Jurkat, Clone E6-1 (cell line): ENCODE measurements around the gene MTOR. TPM values are rescaled to one million over a fixed set of nuclear protein-coding genes. Genes with fewer than 3 reads are reported as not detected.
"Not testable (repeated sequence)": the region's sequence is repeated elsewhere in the genome, so short reads cannot be mapped to it uniquely, and the experiment has no call there.

Experiments used
- DNase-seq: peaks from one replicate; pipeline ENCODE4 v3.0.0-alpha.2; 2011; ENCODE audit warnings: low read depth, low spot score
- H3K4me3 ChIP-seq: 2 replicates; pipeline ENCODE4 v1.5.1; 2011; ENCODE audit warnings: mild to moderate bottlenecking, low read length, control low read depth, moderate library complexity
- polyA plus RNA-seq: library from polyadenylated mRNA; unstranded; fragments of >200 nt; gene quantifications from one replicate; pipeline ENCODE4 v1.2.1, GENCODE V29; 2012; ENCODE audit warnings: missing spikeins; ENCODE audit not compliant: insufficient read length, insufficient read depth

The MTOR gene
- polyA plus RNA-seq = 43.6 TPM

- peak; percentile 100 for DNase-seq
- H3K4me3 ChIP-seq = peak within 1 kb of the TSS; percentile 94
Observed at GRCh38 chr1:11262171-11263049, at the start of gene MTOR. MTOR (minus strand) TSS chr1:11262551; CDS start chr1:11259409, 3,142 bp downstream.

DNA sequence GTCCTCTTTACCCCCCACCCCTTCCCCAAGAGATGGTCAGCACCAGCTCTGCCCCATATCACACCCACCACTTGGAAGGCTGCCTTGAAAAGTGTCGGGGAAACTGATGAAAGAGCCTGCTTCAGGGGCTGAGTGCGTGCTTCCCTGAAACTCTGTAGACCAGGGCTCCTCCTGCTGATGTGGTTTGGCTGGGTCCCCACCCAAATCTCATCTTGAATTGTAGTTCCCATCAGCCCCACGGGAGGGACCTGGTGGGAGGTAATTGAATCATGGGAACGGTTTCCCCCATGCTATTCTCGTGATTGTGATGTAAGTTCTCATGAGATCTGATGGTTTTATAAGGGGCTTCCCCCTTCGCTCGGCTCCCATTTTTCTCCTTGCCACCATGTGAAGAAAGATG is 47.0 kb upstream of the MTOR start:
- no peak for DNase-seq
- no peak overlapping the region for H3K4me3 ChIP-seq

- no peak for DNase-seq
- H3K4me3 ChIP-seq = no peak overlapping the region
Observed at GRCh38 chr1:11308699-11309224, 46.4 kb upstream of the MTOR start.

DNA sequence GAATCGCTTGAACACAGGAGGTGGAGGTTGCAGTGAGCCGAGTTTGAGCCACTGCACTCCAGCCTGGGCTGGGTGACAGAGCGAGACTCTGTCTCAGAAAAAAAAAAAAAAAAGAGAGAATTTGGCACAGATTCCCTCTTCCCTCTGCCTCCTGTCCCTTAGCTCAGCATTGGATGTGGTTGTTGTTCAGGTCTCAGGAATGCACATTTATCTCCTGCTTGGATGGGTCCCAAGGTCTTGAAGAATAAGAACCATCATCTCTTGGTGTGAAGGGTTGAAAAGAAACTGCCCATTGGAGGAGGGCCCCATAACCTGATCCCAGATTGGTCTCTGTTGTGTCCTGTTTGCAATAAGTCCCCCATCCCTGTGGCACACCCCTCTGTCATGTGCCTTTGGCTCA is 45.5 kb upstream of the MTOR start:
- DNase-seq = no peak
- no peak overlapping the region for H3K4me3 ChIP-seq

DNA sequence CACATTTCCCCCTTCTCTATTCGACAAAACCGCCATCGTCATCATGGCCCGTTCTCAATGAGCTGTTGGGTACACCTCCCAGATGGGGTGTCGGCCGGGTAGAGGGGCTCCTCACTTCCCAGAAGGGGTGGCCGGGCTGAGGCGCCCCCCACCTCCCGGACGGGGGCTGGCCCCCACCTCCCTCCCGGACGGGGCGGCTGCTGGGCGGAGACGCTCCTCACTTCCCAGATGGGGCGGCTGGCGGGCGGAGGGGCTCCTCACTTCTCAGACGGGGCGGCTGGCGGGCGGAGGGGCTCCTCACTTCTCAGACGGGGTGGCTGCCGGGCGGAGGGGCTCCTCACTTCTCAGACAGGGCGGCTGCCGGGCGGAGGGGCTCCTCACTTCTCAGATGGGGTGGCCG is 43.2 kb upstream of the MTOR start:
- H3K4me3 ChIP-seq, DNase-seq: not testable (repeated sequence)

DNA sequence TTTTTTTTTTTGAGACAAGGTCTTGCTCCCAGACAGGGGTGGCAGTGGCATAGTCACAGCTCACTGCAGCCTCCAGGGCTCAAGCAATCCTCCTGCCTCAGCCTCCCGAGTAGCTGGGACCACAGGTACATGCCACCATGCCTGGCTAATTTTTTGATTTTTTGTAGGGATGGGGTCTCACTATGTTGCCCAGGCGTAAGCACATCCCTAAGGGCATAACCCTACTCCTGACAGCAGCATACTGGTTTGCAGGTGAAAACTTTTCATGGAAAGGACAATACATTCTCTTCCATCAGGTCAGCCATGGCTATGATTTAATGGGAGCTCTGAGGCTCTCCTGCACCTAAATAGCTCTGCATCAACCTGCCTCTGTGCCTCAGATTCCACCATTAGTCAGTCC is 40.0 kb upstream of the MTOR start:
- no peak overlapping the region for H3K4me3 ChIP-seq
- no peak for DNase-seq

- no peak for DNase-seq
- no peak overlapping the region for H3K4me3 ChIP-seq
Observed at GRCh38 chr1:11301601-11302000, 39.2 kb upstream of the MTOR start.

DNA sequence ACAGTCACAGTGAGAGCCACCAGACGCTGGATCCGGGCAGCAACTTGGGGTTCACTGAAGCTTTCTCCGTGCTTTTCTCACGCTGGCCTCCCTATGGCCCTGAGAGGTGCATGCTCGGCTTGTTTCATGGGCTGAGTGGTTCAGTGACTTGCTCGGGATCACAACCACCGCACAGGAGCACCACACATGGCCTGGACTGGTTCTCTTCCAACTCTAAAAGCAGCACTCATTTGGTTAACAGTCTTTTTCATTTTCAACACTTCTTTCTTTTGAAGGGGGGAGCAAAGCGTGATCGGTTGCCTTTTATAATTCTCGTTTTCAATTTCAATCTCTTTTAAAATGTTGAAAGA is 36.8 kb upstream of the MTOR start:
- H3K4me3 ChIP-seq = no peak overlapping the region
- DNase-seq = no peak

GRCh38 chr1:11298390-11299224 is 36.3 kb upstream of the MTOR start:
- no peak overlapping the region for H3K4me3 ChIP-seq
- DNase-seq = no peak

DNA sequence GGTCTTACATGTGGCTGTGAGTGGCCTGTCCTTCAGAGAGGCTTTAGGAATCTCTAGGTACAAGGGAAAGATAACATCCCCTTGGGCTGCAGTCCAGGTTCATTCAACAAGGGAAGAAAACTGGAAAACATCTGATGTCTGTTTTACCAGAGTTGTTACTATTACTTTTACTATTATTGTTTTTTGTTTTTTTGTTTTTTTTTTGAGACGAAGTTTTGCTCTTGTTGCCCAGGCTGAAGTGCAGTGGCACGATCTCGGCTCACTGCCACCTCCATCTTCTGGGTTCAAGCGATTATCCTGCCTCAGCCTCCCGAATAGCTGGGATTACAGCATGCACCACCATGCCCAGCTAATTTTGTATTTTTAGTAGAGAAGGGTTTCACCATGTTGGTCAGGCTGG is 35.4 kb upstream of the MTOR start:
- DNase-seq, H3K4me3 ChIP-seq: not testable (repeated sequence)

DNA sequence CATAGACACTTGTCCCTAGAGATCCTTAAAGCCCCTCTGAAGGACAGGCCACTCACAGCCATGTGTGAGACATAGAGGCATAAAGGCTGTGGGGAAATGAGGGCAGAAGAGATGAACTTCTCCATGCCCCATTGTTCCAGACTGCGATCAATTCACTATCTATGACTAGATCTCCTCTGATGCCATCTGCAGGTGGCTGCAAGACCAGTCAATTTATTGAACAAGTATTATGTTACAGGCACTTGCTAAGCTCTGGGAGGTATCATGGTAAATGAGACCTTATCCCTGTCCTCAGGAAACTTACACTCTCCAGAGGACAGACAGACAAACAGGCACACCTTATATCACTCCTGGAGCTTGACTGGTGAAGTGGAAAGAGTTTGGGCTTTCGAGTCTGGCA is 33.6 kb upstream of the MTOR start:
- DNase-seq = no peak
- no peak overlapping the region for H3K4me3 ChIP-seq

DNA sequence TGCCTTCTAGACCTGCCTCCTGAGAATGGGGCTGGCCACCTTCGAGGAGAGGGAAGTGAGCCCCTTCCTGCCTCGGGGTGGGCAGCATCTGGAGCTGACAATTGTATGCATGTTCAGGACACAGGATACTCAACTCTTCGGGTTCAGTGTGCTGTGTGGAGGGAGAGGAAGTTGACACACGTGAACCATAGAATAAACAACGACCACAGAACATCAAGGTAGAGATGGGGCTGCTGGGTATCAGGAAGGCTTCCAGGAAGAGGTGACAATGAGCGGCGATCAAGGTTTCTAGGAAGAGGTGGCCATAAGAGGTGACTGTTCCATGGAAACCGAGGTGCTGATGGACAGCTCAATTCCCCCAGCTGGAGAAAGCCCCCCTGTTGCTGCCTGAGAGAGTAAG is 32.6 kb upstream of the MTOR start:
- no peak overlapping the region for H3K4me3 ChIP-seq
- no peak for DNase-seq

GRCh38 chr1:11293856-11294255 is 31.5 kb upstream of the MTOR start:
- H3K4me3 ChIP-seq = no peak overlapping the region
- DNase-seq = no peak

GRCh38 chr1:11291049-11291448 is 28.7 kb upstream of the MTOR start:
- no peak for DNase-seq
- no peak overlapping the region for H3K4me3 ChIP-seq

GRCh38 chr1:11289064-11289463 is 26.7 kb upstream of the MTOR start:
- DNase-seq = no peak
- H3K4me3 ChIP-seq = no peak overlapping the region

DNA sequence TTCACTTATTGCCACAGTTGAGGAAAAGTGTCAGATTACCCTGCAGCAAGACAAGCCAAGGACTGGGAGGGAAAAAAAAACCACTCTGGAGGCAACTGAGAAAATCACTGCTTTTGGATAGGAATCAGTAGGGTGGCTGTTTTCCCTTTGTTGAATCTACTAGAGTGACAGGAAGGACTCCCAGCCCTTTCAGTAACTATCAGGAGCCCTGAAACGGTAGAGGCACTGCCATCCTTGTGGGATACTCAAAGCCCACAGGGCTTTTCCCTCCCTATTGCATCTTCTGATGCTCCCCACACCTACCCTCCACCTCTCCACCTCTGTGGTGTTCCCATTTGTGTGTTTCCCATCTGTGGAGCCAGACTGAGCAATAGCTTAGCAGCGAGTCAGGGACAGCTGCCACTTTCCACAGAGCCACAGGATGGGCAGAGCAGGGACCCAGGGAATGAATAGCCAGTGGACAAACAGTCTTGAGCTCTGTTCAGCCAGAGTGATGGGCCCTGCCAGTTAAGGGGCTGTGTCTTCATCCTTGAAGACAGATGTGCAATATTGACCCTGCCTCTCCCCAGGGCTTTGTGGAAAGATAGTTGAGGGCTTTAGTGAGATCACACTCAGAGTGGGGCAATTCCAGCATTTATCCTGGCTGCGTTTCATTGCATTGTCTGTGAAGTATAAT is 24.5 kb upstream of the MTOR start:
- DNase-seq = no peak
- no peak overlapping the region for H3K4me3 ChIP-seq

DNA sequence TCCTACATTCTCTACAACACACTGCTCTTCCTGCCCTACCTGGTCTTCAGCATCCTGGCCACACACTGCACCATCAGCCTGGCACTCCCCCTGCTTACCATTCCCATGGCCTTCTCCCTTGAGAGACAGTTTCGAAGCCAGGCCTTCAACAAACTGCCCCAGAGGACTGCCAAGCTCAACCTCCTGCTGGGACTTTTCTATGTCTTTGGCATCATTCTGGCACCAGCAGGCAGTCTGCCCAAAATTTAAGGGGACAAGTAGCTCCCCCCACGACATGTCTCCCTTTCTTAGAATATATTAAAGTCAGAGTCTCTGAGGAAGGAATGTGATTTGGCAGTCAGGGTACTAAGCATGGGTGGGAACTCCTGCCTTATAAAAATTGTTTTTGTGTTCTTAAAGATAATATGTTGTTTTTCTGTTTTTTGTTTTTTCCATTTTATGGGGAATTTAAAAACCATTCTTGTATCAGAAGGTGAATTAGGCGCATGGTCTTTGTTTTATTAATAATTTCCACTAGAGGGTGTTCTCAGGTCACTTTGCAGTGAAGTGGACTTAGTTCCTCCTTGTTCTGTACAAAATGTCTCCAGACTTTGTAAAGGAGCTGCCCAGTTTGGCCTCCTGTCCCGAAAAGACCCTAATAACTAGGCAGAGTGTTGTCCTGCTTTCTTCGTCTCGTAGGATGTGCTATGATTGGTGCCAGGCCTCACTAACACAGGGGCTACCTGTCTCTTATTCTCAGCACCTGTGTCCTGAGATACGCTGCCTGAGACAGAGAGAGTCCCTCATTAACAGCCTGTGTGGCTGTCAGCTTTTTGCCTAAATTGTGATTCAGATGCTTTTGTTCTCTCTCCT is 23.8 kb upstream of the MTOR start:
- no peak overlapping the region for H3K4me3 ChIP-seq
- DNase-seq = no peak

- no peak for DNase-seq
Observed at GRCh38 chr1:11284784-11285183, 22.4 kb upstream of the MTOR start.

DNA sequence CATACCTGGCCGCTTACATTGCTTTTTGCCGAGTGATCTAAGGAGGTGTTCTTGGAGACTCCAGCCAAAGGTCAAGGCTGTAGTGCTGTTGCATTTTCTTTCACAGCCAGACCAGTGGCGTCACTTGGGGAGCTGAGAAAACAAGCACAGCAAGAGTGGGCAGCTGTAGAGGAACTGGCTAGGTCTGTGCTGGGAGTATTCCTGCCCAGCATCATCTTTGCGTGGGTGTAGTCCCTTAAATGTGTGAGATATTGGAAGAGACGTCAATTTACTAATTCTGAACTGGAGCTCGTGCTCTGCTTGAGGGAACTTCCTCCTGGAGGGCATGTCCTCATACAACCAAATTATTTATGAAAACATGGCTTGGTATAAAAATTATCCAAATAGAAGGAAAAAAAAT is 20.8 kb upstream of the MTOR start:
- no peak overlapping the region for H3K4me3 ChIP-seq
- DNase-seq = no peak

More at GRCh38 chr1:11284784-11285183, 22.4 kb upstream of the MTOR start:
- H3K4me3 ChIP-seq = no peak overlapping the region
